Measurements from ENCODE around the gene MRI1.

- TF ChIP-seq ASH2L (IDR thresholded peaks at IDR 0.05; ENCODE audit: borderline replicate concordance, low read depth) (no peak), CTCF (IDR thresholded peaks at IDR 0.05 in 2 of 3, conservative IDR thresholded peaks at IDR 0.05 in 1 of 3; ENCODE audit: control insufficient read depth in 2 of 3, extremely low read depth in 1 of 3, insufficient read depth in 1 of 3, low read depth in 3 of 3, low read length in 3 of 3) (no peak), CREB1 (IDR thresholded peaks at IDR 0.05; ENCODE audit: low read depth) (no peak), NR2C2 (IDR thresholded peaks at IDR 0.05; ENCODE audit: borderline replicate concordance, control insufficient read depth, insufficient read length, low read depth) (no peak), JUND (IDR thresholded peaks at IDR 0.05; ENCODE audit: low read depth, low read length) (no peak), SP1 (IDR thresholded peaks at IDR 0.05; ENCODE audit: low read depth, low read length) (no peak), RAD21 (IDR thresholded peaks at IDR 0.05; ENCODE audit: insufficient read depth, low read depth, low read length) (no peak), TCF7 (IDR thresholded peaks at IDR 0.05; ENCODE audit: borderline replicate concordance) (no peak), RCOR1 (conservative IDR thresholded peaks at IDR 0.05; ENCODE audit: low read depth, low read length) (no peak), EZH2 (IDR thresholded peaks at IDR 0.05; ENCODE audit: borderline replicate concordance, control insufficient read depth, low read depth, low read length) (no peak), HDAC6 (IDR thresholded peaks at IDR 0.05; ENCODE audit: unreplicated experiment) (no peak), ETV6 (conservative IDR thresholded peaks at IDR 0.05 in 1 of 2, IDR thresholded peaks at IDR 0.05 in 1 of 2; ENCODE audit: borderline replicate concordance in 1 of 2, low read depth in 1 of 2) (no peak), NFYB (IDR thresholded peaks at IDR 0.05; ENCODE audit: insufficient read depth, low read depth, low read length) (no peak), KDM1A (IDR thresholded peaks at IDR 0.05; ENCODE audit: borderline replicate concordance) (no peak)
Observed at GRCh38 chr19:13812544-13812943, 48.2 kb downstream of the MRI1 start.
